MCF 10A (cell line): ENCODE results near the gene PTPRE. TPM values are rescaled to one million over a fixed set of nuclear protein-coding genes. Genes with fewer than 3 reads are reported as not detected.

Experiments
- BruUV-seq: library from RNA; stranded (reverse); fragments of 400-500 nt; replicated peaks from 2 replicates; lab custom pipeline; 2021; lab: Mats Ljungman, UMichigan
- CTCF ChIA-PET: fragments of 300-600 bp; sonication (Branson Sonifier 250); formaldehyde crosslinking; extraction: SDS; loops from one replicate; lab custom pipeline; 2021; ENCODE audit warnings: antibody characterized with exemption, inconsistent platforms; lab: Yijun Ruan, JAX
- POLR2A ChIA-PET: fragments of 300-600, 350-650 bp; sonication (Branson Sonifier 250); formaldehyde crosslinking; extraction: SDS; loops from one replicate; lab custom pipeline; 2020; ENCODE audit warnings: antibody characterized with exemption, inconsistent platforms; lab: Yijun Ruan, JAX
- DNase-seq: peaks from one replicate; pipeline ENCODE4 v3.0.0-alpha.2; 2018; ENCODE audit not compliant: unreplicated experiment
- H3K27ac Mint-ChIP-seq: one replicate; pipeline ENCODE4 v1.8.0; 2022; ENCODE audit warnings: mild to moderate bottlenecking, low read depth, mixed read lengths; ENCODE audit not compliant: unreplicated experiment
- H3K27me3 Mint-ChIP-seq: one replicate; pipeline ENCODE4 v1.8.0; 2022; ENCODE audit warnings: mixed read lengths; ENCODE audit not compliant: insufficient read depth, unreplicated experiment
- H3K36me3 Mint-ChIP-seq: one replicate; pipeline ENCODE4 v1.8.0; 2022; ENCODE audit warnings: mild to moderate bottlenecking, moderate library complexity, mixed read lengths; ENCODE audit not compliant: insufficient read depth, unreplicated experiment
- H3K4me1 Mint-ChIP-seq: one replicate; pipeline ENCODE4 v1.8.0; 2022; ENCODE audit warnings: mixed read lengths; ENCODE audit not compliant: insufficient read depth, unreplicated experiment
- H3K4me3 Mint-ChIP-seq: one replicate; pipeline ENCODE4 v1.8.0; 2022; ENCODE audit warnings: mild to moderate bottlenecking, moderate library complexity, mixed read lengths; ENCODE audit not compliant: unreplicated experiment
- H3K9me3 Mint-ChIP-seq: one replicate; pipeline ENCODE4 v1.8.0; 2022; ENCODE audit warnings: mixed read lengths; ENCODE audit not compliant: unreplicated experiment
- intact Hi-C: fragments of 100-400 bp; cut with micrococcal nuclease; formaldehyde crosslinking; loops from 2 replicates; pipeline ENCODE4 v1.14.1; 2022
- total RNA-seq: library from RNA; stranded (reverse); gene quantifications from 2 replicates; pipeline ENCODE4 v1.2.3, GENCODE V29; 2022
- TF ChIP-seq, protein P1 (sequence below): fragments of 200-600 bp; IDR thresholded peaks from one replicate; pipeline ENCODE4 v1.8.0; 2022; ENCODE audit warnings: antibody characterized with exemption, mild to moderate bottlenecking; ENCODE audit not compliant: unreplicated experiment

PTPRE gene
- total RNA-seq, 1 experiment from 2014 or later, result 34.6 TPM

DNA sequence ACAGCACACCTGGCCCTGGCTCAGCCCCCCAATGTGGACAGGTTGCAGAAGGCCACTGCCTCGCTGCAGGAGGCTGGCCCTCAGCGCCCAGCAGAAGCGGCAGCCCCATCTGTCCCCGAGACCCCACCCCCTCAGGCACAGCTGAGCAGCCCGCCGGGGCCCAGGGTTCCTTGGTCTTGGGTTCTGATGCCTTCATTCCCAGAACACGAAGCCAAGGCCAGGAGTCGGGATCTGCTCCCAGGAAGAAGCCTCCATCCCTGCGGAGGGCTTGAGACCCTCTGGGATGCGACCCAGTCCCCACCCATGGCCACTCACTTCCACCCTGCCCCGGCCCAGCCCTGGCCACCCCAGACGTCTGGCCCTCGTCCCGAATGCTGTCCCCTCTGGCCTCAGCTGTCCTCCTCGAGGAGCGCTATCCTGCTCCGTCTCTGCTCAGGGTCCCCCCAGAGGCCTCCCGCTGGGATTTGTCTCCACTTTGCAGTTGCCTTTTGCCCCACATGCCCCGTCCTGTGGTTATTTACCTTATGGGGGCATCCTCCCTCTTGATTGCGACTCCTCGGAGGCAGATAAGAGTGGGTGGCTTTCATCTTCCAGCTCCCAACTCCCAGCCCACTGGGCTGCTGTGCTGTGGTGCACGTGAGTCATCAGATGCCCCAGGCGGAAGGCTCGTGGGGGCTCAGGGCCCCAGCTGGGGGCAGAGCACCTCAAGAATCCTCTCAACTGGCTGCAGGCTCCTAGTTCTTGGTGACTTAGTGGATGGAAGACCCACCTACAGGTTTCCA is 121.8 kb downstream of the PTPRE start:
- no TSS peak for BruUV-seq
- no peaks in the 10 kb centered on the region for H3K27me3 Mint-ChIP-seq

DNA sequence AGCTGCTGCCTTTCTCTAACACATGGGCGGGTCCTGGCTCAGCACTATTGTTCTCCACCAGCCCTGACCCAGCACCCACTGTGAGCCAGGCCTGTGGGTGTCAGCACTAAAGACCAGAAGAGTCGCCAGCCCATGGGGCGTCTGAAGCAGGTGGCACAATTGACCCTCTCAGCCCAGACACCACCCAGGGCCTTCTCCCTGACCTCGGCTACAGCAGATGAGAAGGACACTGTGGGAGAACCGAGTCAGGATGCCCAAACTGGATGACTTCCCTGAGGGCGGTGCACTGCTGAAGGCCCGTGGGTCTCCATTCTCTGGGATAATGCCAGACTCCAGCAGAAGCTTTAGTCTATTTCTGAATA is 122.4 kb downstream of the PTPRE start:
- ChIA-PET POLR2A (interaction anchor here (1.1 kb wide), 1 partner anchor 34 kb away, joined by 4 read pairs; no protein-coding TSS in a partner anchor), CTCF (interaction anchor here (1.1 to 1.5 kb wide), 2 partner anchors 19 to 40 kb away, joined by 4 to 6 read pairs; no protein-coding TSS in a partner anchor)
- no peaks in the 10 kb centered on the region for H3K27me3 Mint-ChIP-seq
- no TSS peak for BruUV-seq
- H3K4me1 Mint-ChIP-seq, result no peaks in the 10 kb centered on the region
- no peak overlapping the region for H3K27ac Mint-ChIP-seq
- TF ChIP-seq, protein P1, sequence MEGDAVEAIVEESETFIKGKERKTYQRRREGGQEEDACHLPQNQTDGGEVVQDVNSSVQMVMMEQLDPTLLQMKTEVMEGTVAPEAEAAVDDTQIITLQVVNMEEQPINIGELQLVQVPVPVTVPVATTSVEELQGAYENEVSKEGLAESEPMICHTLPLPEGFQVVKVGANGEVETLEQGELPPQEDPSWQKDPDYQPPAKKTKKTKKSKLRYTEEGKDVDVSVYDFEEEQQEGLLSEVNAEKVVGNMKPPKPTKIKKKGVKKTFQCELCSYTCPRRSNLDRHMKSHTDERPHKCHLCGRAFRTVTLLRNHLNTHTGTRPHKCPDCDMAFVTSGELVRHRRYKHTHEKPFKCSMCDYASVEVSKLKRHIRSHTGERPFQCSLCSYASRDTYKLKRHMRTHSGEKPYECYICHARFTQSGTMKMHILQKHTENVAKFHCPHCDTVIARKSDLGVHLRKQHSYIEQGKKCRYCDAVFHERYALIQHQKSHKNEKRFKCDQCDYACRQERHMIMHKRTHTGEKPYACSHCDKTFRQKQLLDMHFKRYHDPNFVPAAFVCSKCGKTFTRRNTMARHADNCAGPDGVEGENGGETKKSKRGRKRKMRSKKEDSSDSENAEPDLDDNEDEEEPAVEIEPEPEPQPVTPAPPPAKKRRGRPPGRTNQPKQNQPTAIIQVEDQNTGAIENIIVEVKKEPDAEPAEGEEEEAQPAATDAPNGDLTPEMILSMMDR, result no peak
- no peaks in the 10 kb centered on the region for H3K9me3 Mint-ChIP-seq
- intact Hi-C loops, result no loop called here
- DNase-seq, result no peak
- H3K36me3 Mint-ChIP-seq, result no peaks in the 10 kb centered on the region
- no peak overlapping the region for H3K4me3 Mint-ChIP-seq

More for the DNA sequence above, 121.8 kb downstream of the PTPRE start:
- H3K27ac Mint-ChIP-seq, result no peak overlapping the region
- ChIA-PET POLR2A (interaction anchor here (1.1 kb wide), 1 partner anchor 35 kb away, joined by 4 read pairs; no protein-coding TSS in a partner anchor), CTCF (interaction anchor here (0.5 to 1.5 kb wide), 4 partner anchors 18 to 183 kb away, joined by 4 to 6 read pairs (median 4); no protein-coding TSS in a partner anchor)
- no peak for DNase-seq
- no peaks in the 10 kb centered on the region for H3K9me3 Mint-ChIP-seq
- no peak overlapping the region for H3K4me3 Mint-ChIP-seq
- TF ChIP-seq, protein P1, result no peak
- no peaks in the 10 kb centered on the region for H3K4me1 Mint-ChIP-seq
- no peaks in the 10 kb centered on the region for H3K36me3 Mint-ChIP-seq
- intact Hi-C loops, result no loop called here

DNA sequence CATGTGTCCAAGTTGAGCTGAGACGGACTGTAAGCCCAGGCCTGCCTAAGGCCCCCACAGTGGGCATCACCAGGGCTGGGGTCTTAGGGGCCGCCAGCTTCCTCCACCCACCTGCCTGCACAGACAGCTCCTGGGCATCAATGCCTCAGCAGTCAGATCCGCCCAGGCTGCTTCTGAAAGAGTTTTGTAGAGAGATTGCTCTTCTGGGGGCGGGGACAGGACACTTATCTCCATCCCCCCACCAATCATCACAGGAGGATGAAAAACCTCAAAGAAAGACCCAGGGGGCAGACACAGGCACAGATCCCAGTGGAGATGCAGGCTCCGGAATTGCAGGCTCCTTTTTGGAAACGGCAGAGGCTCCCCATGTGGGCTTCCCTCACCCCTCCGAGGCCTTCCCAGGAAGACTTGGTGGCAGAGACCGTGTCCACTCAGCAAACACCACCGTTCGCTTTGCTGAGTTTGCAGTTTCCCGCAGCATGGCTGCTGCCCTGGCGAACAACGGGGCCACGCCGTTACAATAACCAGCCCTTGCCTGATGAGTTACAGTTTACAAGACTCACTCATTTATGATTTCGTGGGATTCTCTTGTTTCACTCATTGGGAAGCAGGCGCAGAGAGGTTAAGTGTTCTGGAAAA is 122.9 kb downstream of the PTPRE start:
- no peak overlapping the region for H3K27ac Mint-ChIP-seq
- H3K36me3 Mint-ChIP-seq, result no peaks in the 10 kb centered on the region
- intact Hi-C loops, result no loop called here
- ChIA-PET CTCF (interaction anchor here (1.1 to 1.5 kb wide), 2 partner anchors 19 to 39 kb away, joined by 4 to 6 read pairs; no protein-coding TSS in a partner anchor), POLR2A (interaction anchor here (1.1 kb wide), 1 partner anchor 34 kb away, joined by 4 read pairs; no protein-coding TSS in a partner anchor)
- H3K4me3 Mint-ChIP-seq, result no peak overlapping the region
- BruUV-seq, result no TSS peak
- no peaks in the 10 kb centered on the region for H3K9me3 Mint-ChIP-seq
- no peaks in the 10 kb centered on the region for H3K4me1 Mint-ChIP-seq
- TF ChIP-seq, protein P1, result no peak
- DNase-seq, result no peak
- H3K27me3 Mint-ChIP-seq, result no peaks in the 10 kb centered on the region

DNA sequence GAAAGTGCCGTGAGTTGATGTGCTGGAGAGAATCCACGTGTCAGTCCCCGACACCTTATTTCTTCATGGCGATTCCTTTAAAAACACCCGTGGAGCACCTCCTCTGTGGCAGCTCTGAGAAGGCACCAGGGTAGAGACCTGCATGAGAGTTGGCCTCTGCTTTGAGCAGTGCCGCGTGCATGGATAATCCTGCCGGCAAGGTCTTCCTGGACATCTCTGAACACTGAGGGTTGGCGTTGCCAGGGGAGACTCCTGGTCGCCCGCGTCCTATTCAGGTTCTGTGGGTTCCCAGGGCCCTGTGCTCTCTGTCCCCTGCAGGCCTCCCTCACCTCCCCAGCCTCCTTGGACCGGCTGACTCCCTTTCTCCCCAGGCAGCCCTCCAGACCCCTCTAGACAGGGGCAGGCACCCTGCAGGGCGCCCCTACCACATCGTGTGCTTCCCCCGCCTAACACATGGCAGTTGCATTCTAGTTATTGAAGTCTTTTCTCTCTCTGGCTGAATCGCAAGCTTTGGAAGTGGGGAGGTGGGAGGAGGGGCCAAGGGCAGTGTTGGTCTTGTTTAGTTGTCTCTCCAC is 123.7 kb downstream of the PTPRE start:
- Mint-ChIP-seq H3K27me3 (no peaks in the 10 kb centered on the region), H3K9me3 (no peaks in the 10 kb centered on the region), H3K4me3 (no peak overlapping the region), H3K4me1 (peaks cover 3% of the 10 kb centered on the region), H3K36me3 (no peaks in the 10 kb centered on the region), H3K27ac (no peak overlapping the region)
- ChIA-PET CTCF (interaction anchor here (6.9 to 7.9 kb wide), 2 partner anchors 18 to 38 kb away, joined by 146 to 354 read pairs; no protein-coding TSS in a partner anchor), POLR2A (no interaction called here)
- TF ChIP-seq, protein P1, result no peak
- DNase-seq, result no peak
- no TSS peak for BruUV-seq
- intact Hi-C loops, result no loop called here
